GM12872 (cell line): ENCODE results near the gene FRMD5.

Experiments
- CTCF ChIP-seq: IDR thresholded peaks from 3 replicates; pipeline ENCODE4 v1.5.1; 2011; ENCODE audit warnings: low read depth, mild to moderate bottlenecking, low read length, moderate library complexity; ENCODE audit not compliant: insufficient read depth

The FRMD5 gene

GRCh38 chr15:44158111-44158510, 37.0 kb downstream of the FRMD5 start:
- TF ChIP-seq CTCF = no peak

GRCh38 chr15:44157679-44158078, 37.4 kb downstream of the FRMD5 start:
- no peak for TF ChIP-seq CTCF

- TF ChIP-seq CTCF = no peak
Observed at GRCh38 chr15:44153352-44153751, 41.7 kb downstream of the FRMD5 start.

- no peak for TF ChIP-seq CTCF
Observed at GRCh38 chr15:44149224-44149623, 45.8 kb downstream of the FRMD5 start.

GRCh38 chr15:44148580-44148979, 46.5 kb downstream of the FRMD5 start:
- TF ChIP-seq CTCF = no peak

GRCh38 chr15:44147636-44148035, 47.4 kb downstream of the FRMD5 start:
- TF ChIP-seq CTCF = no peak

- no peak for TF ChIP-seq CTCF
Observed at GRCh38 chr15:44145495-44145894, 49.6 kb downstream of the FRMD5 start.

- no peak for TF ChIP-seq CTCF
Observed at GRCh38 chr15:44144992-44145391, 50.1 kb downstream of the FRMD5 start.
